Prostate gland (tissue), 2 donors: ENCODE data around the gene PGC. TPM values are rescaled to one million over a fixed set of nuclear protein-coding genes. Genes with fewer than 3 reads are reported as not detected.
A peak's percentile ranks its signal among the peaks of the same experiment; 100 is the strongest.

Experiments used
- DNase-seq: peaks from one replicate; pipeline ENCODE4 v3.0.0-alpha.2; 2019; ENCODE audit warnings: low spot score
- H3K27ac ChIP-seq, 2 donors: fragments of 200-600 bp; sonication (generic); 2 replicates each; pipeline ENCODE4 v1.5.1; 2017 to 2019
- H3K27me3 ChIP-seq: fragments of 200-600 bp; sonication (generic); replicated peaks from 2 replicates; pipeline ENCODE4 v1.5.1; 2019; ENCODE audit not compliant: insufficient read depth
- H3K36me3 ChIP-seq, 2 donors: fragments of 200-600 bp; sonication (generic); 1 replicate in 1 of 2; 2 replicates in 1 of 2; pipeline versions ENCODE4 v1.5.1 to v1.8.1; 2017 to 2019
- H3K4me1 ChIP-seq: fragments of 200-600 bp; sonication (generic); replicated peaks from 2 replicates; pipeline ENCODE4 v1.5.1; 2019
- H3K4me3 ChIP-seq, 2 donors: fragments of 200-600 bp; sonication (generic); 2 replicates each; pipeline ENCODE4 v1.5.1; 2017 to 2019
- H3K9me3 ChIP-seq: fragments of 200-600 bp; sonication (generic); 2 replicates; pipeline ENCODE4 v1.5.1; 2017
- CTCF ChIP-seq, 4 experiments: fragments of 200-600 bp in 2 of 4; fragments of 450-650 bp in 2 of 4; sonication (generic) in 2 of 4; IDR thresholded peaks; 1 replicate in 3 of 4; 2 replicates in 1 of 4; pipeline ENCODE4 v1.5.1; 2016 to 2019; ENCODE audit warnings: antibody characterized with exemption in 4 of 4, mild to moderate bottlenecking in 2 of 4, moderate library complexity in 2 of 4
- POLR2A ChIP-seq: fragments of 450-650 bp; IDR thresholded peaks from one replicate; pipeline ENCODE4 v1.6.1; 2016; ENCODE audit warnings: antibody characterized with exemption, mild to moderate bottlenecking
- POLR2AphosphoS5 ChIP-seq: sonication (generic); formaldehyde crosslinking; IDR thresholded peaks from one replicate; pipeline ENCODE4 v1.6.1; 2017; ENCODE audit warnings: antibody characterized with exemption
- WGBS: methylation state at CpG from one replicate; pipeline ENCODE4 v1.1.5; 2018; 5-methylcytosine and 5-hydroxymethylcytosine counted together
- intact Hi-C: fragments of 100-400 bp; cut with DNase I; formaldehyde crosslinking; loops from one replicate; pipeline ENCODE4 v1.14.2; 2022
- total RNA-seq, 2 donors: library from RNA; depleted of rRNA; stranded (reverse); fragments of >200 nt; gene quantifications; one replicate each; pipeline ENCODE4 v1.1.0, GENCODE V29; 2016

Gene PGC
- total RNA-seq, 2 donors from 2014 or later = 18.4 to 391 TPM

- H3K27me3 ChIP-seq = no peaks in the 10 kb centered on the region
- H3K36me3 ChIP-seq = no peaks in the 10 kb centered on the region
- H3K9me3 ChIP-seq = no peaks in the 10 kb centered on the region
- 26% methylated on average over 9 of the region's 9 CpGs for WGBS
- H3K4me1 ChIP-seq = peaks cover 47% of the 10 kb centered on the region
- H3K27ac ChIP-seq = peak overlapping the region; percentile 76 to 80
- TF ChIP-seq POLR2A (no peak), CTCF (IDR thresholded peaks at IDR 0.05) (no peak), POLR2AphosphoS5 (peak; percentile 61)
- peak; percentile 92 for DNase-seq
- intact Hi-C loops = no loop called here
- no peak overlapping the region for H3K4me3 ChIP-seq
These were observed 34.0 kb downstream of the PGC start for GRCh38 chr6:41713159-41713649.

GRCh38 chr6:41712651-41713103 lies 34.5 kb downstream of the PGC start:
- Histone ChIP-seq H3K4me3 (no peak overlapping the region), H3K27me3 (no peaks in the 10 kb centered on the region), H3K27ac (peak overlapping the region; percentile 76 to 80), H3K36me3 (no peaks in the 10 kb centered on the region), H3K9me3 (no peaks in the 10 kb centered on the region), H3K4me1 (peaks cover 52% of the 10 kb centered on the region)
- TF ChIP-seq POLR2AphosphoS5 = peak; percentile 28
- no peak for TF ChIP-seq POLR2A
- TF ChIP-seq CTCF (IDR thresholded peaks at IDR 0.05) = peak in 1 of 4 experiments; percentile 9
- intact Hi-C loops = no loop called here
- DNase-seq = peak; percentile 85
- WGBS = 26% methylated on average over 10 of the region's 10 CpGs

GRCh38 chr6:41711323-41712038 lies 35.7 kb downstream of the PGC start:
- peaks cover 53% of the 10 kb centered on the region for H3K4me1 ChIP-seq
- no peaks in the 10 kb centered on the region for H3K36me3 ChIP-seq
- TF ChIP-seq POLR2AphosphoS5 (no peak), POLR2A (no peak), CTCF (IDR thresholded peaks at IDR 0.05) (no peak)
- no peak overlapping the region for H3K4me3 ChIP-seq
- peak overlapping the region; percentile 76 to 80 for H3K27ac ChIP-seq
- WGBS = 81% methylated on average over 9 of the region's 9 CpGs
- no peak for DNase-seq
- no peaks in the 10 kb centered on the region for H3K9me3 ChIP-seq
- H3K27me3 ChIP-seq = no peaks in the 10 kb centered on the region
- intact Hi-C loops = no loop called here

GRCh38 chr6:41709375-41709774 lies 37.8 kb downstream of the PGC start:
- no peak overlapping the region for H3K4me3 ChIP-seq
- peaks cover 60% of the 10 kb centered on the region for H3K4me1 ChIP-seq
- no peak for TF ChIP-seq POLR2A
- TF ChIP-seq POLR2AphosphoS5 = no peak
- no peak for TF ChIP-seq CTCF (IDR thresholded peaks at IDR 0.05)
- 93% methylated on average over 2 of the region's 2 CpGs for WGBS
- no peaks in the 10 kb centered on the region for H3K27me3 ChIP-seq
- no peak overlapping the region for H3K27ac ChIP-seq
- intact Hi-C loops = no loop called here
- DNase-seq = no peak
- no peaks in the 10 kb centered on the region for H3K36me3 ChIP-seq
- no peaks in the 10 kb centered on the region for H3K9me3 ChIP-seq

GRCh38 chr6:41708856-41709255 lies 38.3 kb downstream of the PGC start:
- 95% methylated on average over 3 of the region's 3 CpGs for WGBS
- Histone ChIP-seq H3K4me3 (no peak overlapping the region), H3K9me3 (no peaks in the 10 kb centered on the region), H3K27me3 (no peaks in the 10 kb centered on the region), H3K4me1 (peaks cover 55% of the 10 kb centered on the region), H3K36me3 (no peaks in the 10 kb centered on the region), H3K27ac (no peak overlapping the region)
- intact Hi-C loops = no loop called here
- DNase-seq = no peak
- TF ChIP-seq POLR2AphosphoS5 (no peak), CTCF (IDR thresholded peaks at IDR 0.05) (no peak), POLR2A (no peak)
